Fibroblast of skin of back (primary cell): Measurements from ENCODE around the gene ARID1A.
A peak's percentile ranks its signal among the peaks of the same experiment; 100 is the strongest.

Experiments
- DNase-seq: peaks from one replicate; pipeline ENCODE4 v3.0.0-alpha.2; 2013

The ARID1A gene

GRCh38 chr1:26761217-26761616 lies 65.4 kb downstream of the ARID1A start:
- DNase-seq = no peak

- no peak for DNase-seq
Measured at GRCh38 chr1:26767714-26768113, 71.9 kb downstream of the ARID1A start.

- DNase-seq = peak; percentile 92
Measured at GRCh38 chr1:26768755-26769154, 72.9 kb downstream of the ARID1A start.

- DNase-seq = no peak
Measured at GRCh38 chr1:26771285-26771642, 75.4 kb downstream of the ARID1A start.

- peak; percentile 99 for DNase-seq
Measured at GRCh38 chr1:26771643-26772321, 76.0 kb downstream of the ARID1A start.

GRCh38 chr1:26772687-26773086 lies 76.9 kb downstream of the ARID1A start:
- DNase-seq = peak; percentile 100

GRCh38 chr1:26774462-26774861 lies 78.6 kb downstream of the ARID1A start:
- DNase-seq = no peak

GRCh38 chr1:26775666-26776065 lies 79.9 kb downstream of the ARID1A start:
- no peak for DNase-seq

- DNase-seq = no peak
Measured at GRCh38 chr1:26779098-26779668, 83.4 kb downstream of the ARID1A start.

GRCh38 chr1:26780344-26780957 lies 84.6 kb downstream of the ARID1A start:
- no peak for DNase-seq

GRCh38 chr1:26781206-26781825 lies 85.5 kb downstream of the ARID1A start:
- no peak for DNase-seq

- DNase-seq = no peak
Measured at GRCh38 chr1:26782521-26783212, 86.9 kb downstream of the ARID1A start.

GRCh38 chr1:26783646-26784022 lies 87.8 kb downstream of the ARID1A start:
- DNase-seq = no peak

- peak; percentile 73 for DNase-seq
Measured at GRCh38 chr1:26784023-26784871, 88.4 kb downstream of the ARID1A start.

GRCh38 chr1:26784886-26785285 lies 89.1 kb downstream of the ARID1A start:
- DNase-seq = peak; percentile 40

- DNase-seq = peak; percentile 72
Measured at GRCh38 chr1:26785611-26786436, 90.0 kb downstream of the ARID1A start.

- peak; percentile 92 for DNase-seq
Measured at GRCh38 chr1:26786437-26787380, 90.9 kb downstream of the ARID1A start.

GRCh38 chr1:26787381-26787705 lies 91.5 kb downstream of the ARID1A start:
- DNase-seq = peak; percentile 66

GRCh38 chr1:26787706-26788514 lies 92.1 kb downstream of the ARID1A start, which contains the start of gene PIGV:
TSS of gene PIGV (plus strand) at chr1:26787950. CDS start at chr1:26790816, 2,866 bp downstream.
- DNase-seq = peak; percentile 83
